Measurements from ENCODE around the gene TANGO2.

TANGO2 gene

GRCh38 chr22:20109411-20110358 lies 88.8 kb downstream of the TANGO2 start:
- DNase-seq = no peak

DNA sequence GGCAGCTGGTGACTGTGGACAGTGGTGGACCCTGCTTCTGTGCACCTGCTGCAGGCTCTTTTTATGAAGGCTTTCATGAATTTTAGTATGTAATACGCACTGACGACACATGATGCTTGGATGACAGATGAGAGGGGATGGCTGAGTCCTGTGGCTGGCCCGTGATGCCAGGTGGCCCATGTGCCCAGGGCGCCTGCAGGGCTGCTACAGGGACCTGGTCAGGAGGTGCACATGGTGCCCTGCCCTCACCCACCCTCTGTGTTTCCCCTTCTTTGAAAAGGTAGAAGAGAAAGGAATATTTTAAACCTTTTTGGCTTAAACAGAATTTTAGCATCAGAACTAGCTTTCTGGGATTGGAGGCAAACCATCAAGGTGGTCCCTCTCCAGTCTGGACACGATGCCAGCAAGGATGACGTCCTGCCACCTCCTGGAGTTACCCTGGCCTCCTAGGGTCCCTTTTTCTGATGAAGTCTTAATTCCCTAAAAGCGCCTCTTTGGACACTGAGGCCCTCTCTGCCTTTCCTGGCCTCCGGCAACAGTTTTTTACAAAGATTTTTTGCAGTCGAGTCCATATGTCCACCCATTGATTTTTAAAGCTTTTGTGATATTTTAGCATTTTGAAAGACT lies 89.6 kb downstream of the TANGO2 start:
- no peak for DNase-seq

GRCh38 chr22:20111045-20111688 lies 90.3 kb downstream of the TANGO2 start:
- DNase-seq = no peak

DNA sequence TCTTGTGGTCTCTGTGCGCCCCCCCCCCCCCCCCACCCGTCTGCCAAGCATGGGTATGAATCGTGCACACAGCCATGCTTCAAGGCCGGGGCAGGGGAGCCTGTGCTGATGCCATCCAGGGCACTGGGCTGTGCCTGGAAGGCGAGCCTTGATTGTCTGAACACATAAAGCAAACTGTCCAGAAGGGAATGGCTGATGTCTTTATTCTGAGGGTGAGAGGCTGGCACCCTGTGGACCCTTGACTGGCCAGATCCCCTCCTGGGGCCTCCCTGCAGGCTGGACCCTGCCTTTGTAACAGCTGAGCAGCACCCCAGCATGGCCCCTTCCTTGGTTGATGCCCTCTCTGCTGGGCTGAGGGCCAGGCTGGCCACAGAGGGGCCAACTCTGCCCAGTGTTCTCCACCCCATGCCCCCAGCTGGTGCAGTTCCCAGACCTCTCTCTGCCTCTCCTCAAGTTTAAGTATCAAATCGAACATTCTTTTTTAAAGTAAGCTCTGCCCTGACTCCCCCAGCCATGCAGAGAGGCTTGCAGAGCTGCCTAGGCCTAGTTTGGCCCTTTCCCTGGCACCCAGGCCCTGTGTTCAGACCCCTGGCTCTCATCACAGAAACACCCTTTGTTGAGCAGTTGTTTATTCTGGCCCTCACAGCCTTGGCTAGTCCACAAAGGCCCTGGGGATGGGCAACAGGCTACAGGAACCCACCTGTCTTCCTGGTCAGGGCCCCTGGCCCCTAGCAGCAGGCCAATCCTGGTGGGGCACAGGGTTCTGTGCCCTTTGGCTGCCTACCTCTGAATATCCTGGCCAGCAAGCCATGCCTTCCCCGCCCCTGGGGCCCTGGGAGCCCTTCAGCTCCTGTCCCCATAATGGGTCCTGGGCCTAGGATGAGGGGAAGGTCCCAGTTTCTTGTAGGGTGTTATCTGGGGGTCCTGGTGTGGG lies 91.0 kb downstream of the TANGO2 start:
- no peak for DNase-seq

- no peak for DNase-seq
Measured at GRCh38 chr22:20112623-20113511, 92.0 kb downstream of the TANGO2 start.

DNA sequence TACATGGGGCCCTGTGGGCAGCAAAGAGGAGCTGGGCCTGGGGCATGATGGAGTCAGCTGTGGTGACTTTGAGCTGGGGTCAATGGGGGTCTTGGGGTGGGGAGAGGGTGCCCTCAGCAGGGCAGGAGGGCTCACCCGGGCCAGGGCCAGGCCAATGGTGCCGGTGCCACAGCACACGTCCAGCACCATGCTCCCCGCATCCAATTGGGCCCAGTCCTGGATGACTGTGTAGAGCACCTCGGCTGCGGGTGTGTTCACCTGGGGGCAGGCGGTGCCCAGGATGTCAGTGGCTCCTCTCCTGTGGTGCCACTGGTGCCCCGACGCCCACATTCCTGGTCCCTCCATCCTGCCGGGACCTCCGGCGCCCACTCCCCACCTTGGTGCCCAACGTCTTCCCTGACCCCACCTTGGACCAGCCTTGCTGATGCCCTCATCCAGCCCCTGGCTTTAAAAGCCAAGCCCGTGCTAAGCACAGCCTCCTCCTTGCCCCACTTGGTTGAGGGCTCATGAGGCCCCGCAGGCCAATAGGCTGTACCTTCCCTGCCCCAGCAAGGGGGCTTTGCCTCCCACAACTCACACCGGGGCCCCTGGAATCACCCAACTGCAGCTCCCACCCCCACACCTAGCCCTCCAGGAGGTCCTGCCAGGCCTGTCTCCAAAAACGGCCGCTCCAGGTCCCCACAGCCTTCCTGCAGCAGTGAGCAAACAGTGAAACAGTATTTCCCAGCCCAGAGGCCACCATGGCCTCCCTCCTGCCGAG lies 92.8 kb downstream of the TANGO2 start:
- DNase-seq = no peak

DNA sequence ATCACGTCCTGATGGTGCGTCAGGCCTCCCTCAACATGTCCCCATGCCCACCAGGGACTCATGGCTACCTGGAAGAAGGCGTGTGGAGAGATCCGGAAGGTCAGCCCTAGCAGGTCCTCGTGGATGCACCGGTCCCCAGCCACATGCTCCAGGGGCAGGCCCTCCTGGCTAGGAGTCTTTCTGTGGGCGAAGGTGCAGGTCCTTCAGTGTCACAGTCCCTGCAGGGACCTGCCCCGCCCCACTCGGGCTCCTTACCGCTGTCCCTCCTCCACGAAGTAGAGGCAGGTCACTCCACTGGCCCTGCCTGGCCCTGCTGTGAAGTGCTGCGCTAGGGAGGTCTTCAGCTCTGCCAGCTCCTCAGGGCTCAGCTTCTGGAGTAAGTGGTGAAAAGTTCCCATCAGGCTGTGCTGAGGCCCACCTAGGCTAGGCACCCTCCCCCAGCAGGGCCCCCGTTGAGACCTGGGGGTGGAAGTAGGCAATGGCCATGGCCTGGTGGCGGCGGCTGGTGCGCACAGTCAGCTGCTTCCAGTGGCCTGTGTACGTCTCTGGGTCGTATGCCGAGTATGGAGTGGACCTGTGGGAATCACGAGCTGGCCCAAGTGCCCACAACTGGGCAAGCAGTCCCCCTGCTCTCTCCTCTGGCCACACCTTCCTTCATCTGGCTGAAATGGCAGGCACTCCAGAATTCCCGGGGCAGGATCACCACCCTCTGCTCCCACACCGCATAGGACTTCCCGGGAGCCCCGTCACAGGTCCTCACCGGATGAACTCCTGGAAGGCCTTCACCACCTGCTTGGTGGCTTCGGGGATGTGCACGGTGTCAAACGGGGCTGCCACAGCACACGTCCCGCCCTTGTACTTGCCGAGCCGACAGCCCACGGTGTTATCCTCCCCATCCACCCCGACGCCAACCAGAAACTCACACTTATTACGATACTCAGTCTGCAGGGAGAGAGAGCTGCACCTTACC lies 93.9 kb downstream of the TANGO2 start:
- no peak for DNase-seq

GRCh38 chr22:20115691-20116375 lies 94.9 kb downstream of the TANGO2 start, which contains the start of gene RANBP1:
Gene RANBP1 (plus strand): TSS chr22:20116104. CDS start chr22:20116185, 81 bp downstream.
- no peak for DNase-seq

- DNase-seq = no peak
Measured at GRCh38 chr22:20116376-20116950, 95.6 kb downstream of the TANGO2 start.

All from NCI-H2029 treated with DMSO at 0.1 percent for 48 hours (cell line).